Muscle of leg (tissue), 11 donors: ENCODE results near the gene TMEM163. TPM values are rescaled to one million over a fixed set of nuclear protein-coding genes. Genes with fewer than 3 reads are reported as not detected.

Experiments
- DNase-seq: peaks from one replicate; pipeline ENCODE4 v3.0.0; 2013
- H3K27ac ChIP-seq: one replicate; pipeline ENCODE4 v1.5.1; 2013; ENCODE audit warnings: mild to moderate bottlenecking, low read length, control low read depth
- H3K27me3 ChIP-seq: one replicate; pipeline ENCODE4 v1.6.1; 2013; ENCODE audit warnings: low read length; ENCODE audit not compliant: control insufficient read depth, insufficient read depth
- H3K36me3 ChIP-seq: one replicate; pipeline ENCODE4 v1.6.1; 2013; ENCODE audit warnings: low read length; ENCODE audit not compliant: control insufficient read depth, insufficient read depth
- H3K4me1 ChIP-seq: one replicate; pipeline ENCODE4 v1.6.1; 2013; ENCODE audit warnings: low read length; ENCODE audit not compliant: control insufficient read depth, insufficient read depth
- H3K4me3 ChIP-seq: one replicate; pipeline ENCODE4 v1.5.1; 2013; ENCODE audit warnings: low read length, control low read depth
- H3K9me3 ChIP-seq: replicated peaks from 2 replicates; pipeline ENCODE4 v1.6.1; 2013; ENCODE audit warnings: low read depth, low read length; ENCODE audit not compliant: control insufficient read depth
- WGBS: methylation state at CpG from one replicate; pipeline ENCODE4 v1.1.5; 2013; ENCODE audit warnings: missing lambda C conversion rate; ENCODE audit not compliant: insufficient coverage; 5-methylcytosine and 5-hydroxymethylcytosine counted together
- polyA plus RNA-seq, 8 donors: library from polyadenylated mRNA; unstranded; fragments of 120-200 nt; gene quantifications; one replicate each; pipeline versions ENCODE4 v1.2.1 to v1.2.3, GENCODE V29; 2013; ENCODE audit warnings: inconsistent platforms in 1 of 8, low replicate concordance in 1 of 8; ENCODE audit not compliant: insufficient read length in 8 of 8, insufficient read depth in 1 of 8
- total RNA-seq: library from RNA; stranded (reverse); fragments of 120-200 nt; gene quantifications from one replicate; pipeline ENCODE4 v1.2.4, GENCODE V29; 2013

Gene TMEM163
- total and polyA plus RNA-seq, 9 donors = 0.66 to 3.5 (median 1.8) TPM

DNA sequence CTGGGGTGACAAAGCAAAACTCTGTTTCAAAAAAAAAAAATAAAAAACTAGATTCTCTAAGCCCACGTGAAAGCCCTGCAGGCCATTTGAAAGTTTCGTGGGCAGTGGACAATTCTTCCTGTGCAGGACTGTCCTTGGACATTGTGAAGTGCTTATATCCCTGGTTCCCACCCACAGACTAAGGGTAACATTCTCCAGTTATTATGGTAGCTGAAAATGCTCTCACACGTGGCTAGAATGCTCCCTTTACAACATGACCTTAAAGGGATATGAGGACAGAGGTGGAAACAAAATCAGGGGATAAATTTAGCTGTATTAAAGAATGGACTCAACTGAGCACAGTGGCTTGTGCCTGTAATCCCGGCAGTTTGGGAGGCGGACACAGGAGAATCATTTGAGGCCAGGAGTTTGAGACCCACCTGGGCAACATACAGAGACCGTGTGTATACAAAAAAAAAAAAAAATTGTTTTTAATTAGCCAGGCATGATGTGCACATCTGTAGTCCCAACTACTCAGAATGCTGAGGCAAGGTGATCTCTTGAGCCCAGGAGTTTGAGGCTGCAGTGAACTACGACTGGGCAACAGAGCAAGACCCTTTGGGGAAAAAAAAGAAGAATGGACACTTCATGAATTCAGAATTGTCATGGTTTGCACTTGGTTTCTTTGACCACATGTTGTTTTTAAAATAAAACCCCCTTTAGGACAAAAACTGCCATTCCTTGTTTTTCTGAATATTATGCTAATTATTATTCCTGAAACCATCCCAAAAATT is 297.1 kb downstream of the TMEM163 start:
- Histone ChIP-seq H3K4me1 (peaks cover 5% of the 10 kb centered on the region), H3K36me3 (peaks cover 19% of the 10 kb centered on the region), H3K27me3 (no peaks in the 10 kb centered on the region), H3K9me3 (no peaks in the 10 kb centered on the region), H3K4me3 (no peak overlapping the region), H3K27ac (no peak overlapping the region)
- no peak for DNase-seq
- WGBS = 90% methylated on average over 2 of the region's 7 CpGs

DNA sequence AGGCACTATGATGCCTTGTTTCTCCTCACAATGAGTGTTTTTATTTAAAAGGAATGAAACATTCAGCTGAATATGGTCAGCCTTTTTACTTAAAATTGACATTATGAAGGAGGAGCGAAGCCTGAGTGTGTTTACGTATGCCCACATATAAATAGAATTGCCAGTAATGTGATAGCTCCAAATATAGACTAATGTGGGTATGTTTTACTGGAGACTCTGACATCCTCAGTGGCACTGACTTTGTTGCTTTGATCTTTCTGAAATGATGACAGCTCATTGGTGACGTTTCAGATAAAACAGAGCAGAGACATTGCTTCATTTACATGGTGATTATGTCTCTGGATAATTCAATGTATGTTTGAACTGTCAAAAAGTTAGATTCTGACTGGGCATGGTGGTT is 297.9 kb downstream of the TMEM163 start:
- H3K27me3 ChIP-seq = no peaks in the 10 kb centered on the region
- peaks cover 19% of the 10 kb centered on the region for H3K36me3 ChIP-seq
- WGBS = 60% methylated on average over 1 of the region's 3 CpGs
- DNase-seq = no peak
- H3K9me3 ChIP-seq = no peaks in the 10 kb centered on the region
- peaks cover 5% of the 10 kb centered on the region for H3K4me1 ChIP-seq
- no peak overlapping the region for H3K27ac ChIP-seq
- no peak overlapping the region for H3K4me3 ChIP-seq

DNA sequence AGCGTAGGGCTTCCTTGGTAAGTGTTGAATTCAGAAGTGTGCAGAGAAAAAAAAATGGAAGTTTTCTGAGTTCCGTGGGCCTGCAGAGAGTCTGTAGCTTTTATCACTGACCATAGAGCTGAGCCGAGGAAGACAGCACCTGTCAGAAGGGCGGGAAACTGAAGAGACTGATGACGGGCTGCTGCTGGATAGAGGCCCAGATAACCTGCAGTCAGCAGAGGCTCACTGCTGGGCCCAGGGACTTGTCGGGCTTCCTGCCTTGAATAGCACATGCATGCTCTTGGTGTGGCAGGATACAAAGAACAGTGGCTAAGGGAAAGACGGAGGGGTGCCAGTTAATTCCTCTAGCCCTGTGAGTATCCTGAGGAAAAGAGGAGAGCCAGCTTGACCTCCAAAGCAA is 298.5 kb downstream of the TMEM163 start:
- no peak overlapping the region for H3K4me3 ChIP-seq
- H3K4me1 ChIP-seq = peaks cover 5% of the 10 kb centered on the region
- peak overlapping the region; percentile 31 for H3K27ac ChIP-seq
- peak; percentile 52 for DNase-seq
- H3K9me3 ChIP-seq = no peaks in the 10 kb centered on the region
- no peaks in the 10 kb centered on the region for H3K27me3 ChIP-seq
- WGBS = 44% methylated on average over 7 of the region's 7 CpGs
- peaks cover 19% of the 10 kb centered on the region for H3K36me3 ChIP-seq

DNA sequence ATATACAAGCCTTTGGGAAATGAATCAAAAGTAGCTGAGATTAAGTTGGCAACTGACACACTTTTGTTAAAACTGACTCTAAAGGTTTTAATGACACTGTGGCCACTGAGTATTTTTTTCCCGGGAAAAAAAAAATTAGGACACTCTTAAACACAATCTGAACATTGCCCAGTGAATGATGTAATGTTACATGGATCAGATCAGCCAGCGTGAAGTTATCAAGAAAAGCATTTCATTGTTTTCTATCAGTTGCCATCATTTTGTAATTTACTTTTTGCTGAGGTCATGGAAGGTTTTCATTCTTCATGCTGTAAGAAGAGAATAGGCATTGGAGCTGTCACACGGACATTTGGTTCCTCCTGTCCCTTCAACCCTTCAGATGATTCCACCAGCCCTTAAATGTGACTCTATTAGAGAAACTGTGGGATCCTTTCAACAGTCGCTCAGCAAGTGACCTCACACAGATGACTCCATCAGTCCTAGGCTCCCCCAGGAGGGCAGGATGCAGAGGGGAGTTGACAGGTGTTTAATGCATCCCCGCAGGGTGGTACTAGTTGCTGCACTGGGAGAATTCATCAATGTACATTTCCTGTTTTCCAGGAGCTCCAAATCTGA is 300.7 kb downstream of the TMEM163 start:
- H3K27me3 ChIP-seq = no peaks in the 10 kb centered on the region
- H3K9me3 ChIP-seq = no peaks in the 10 kb centered on the region
- no peak overlapping the region for H3K27ac ChIP-seq
- H3K4me1 ChIP-seq = peaks cover 5% of the 10 kb centered on the region
- 86% methylated on average over 1 of the region's 5 CpGs for WGBS
- no peak for DNase-seq
- H3K4me3 ChIP-seq = no peak overlapping the region
- H3K36me3 ChIP-seq = peaks cover 7% of the 10 kb centered on the region

DNA sequence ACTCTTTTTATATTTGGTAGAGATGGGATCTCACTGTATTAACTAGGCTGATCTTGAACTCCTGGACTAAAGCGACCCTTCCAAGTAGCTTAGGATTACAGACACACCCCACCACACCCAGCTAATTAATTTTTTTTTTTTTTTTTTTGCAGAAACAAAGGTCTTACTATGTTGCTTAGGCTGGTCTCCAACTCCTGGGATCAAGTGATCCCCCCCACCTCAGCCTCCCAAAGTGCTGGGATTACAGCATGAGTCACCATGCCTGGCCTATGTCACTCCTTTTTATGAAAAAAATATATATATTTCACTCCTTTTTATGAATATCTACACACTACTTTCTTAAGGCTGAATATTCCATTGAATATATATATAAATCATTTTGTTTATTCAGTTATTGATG is 302.2 kb downstream of the TMEM163 start:
- H3K4me3 ChIP-seq = no peak overlapping the region
- H3K9me3 ChIP-seq = no peaks in the 10 kb centered on the region
- H3K36me3 ChIP-seq = peaks cover 6% of the 10 kb centered on the region
- peaks cover 12% of the 10 kb centered on the region for H3K4me1 ChIP-seq
- WGBS = no CpG with 5 or more reads among the region's 1 CpG
- no peak for DNase-seq
- no peaks in the 10 kb centered on the region for H3K27me3 ChIP-seq
- H3K27ac ChIP-seq = no peak overlapping the region

DNA sequence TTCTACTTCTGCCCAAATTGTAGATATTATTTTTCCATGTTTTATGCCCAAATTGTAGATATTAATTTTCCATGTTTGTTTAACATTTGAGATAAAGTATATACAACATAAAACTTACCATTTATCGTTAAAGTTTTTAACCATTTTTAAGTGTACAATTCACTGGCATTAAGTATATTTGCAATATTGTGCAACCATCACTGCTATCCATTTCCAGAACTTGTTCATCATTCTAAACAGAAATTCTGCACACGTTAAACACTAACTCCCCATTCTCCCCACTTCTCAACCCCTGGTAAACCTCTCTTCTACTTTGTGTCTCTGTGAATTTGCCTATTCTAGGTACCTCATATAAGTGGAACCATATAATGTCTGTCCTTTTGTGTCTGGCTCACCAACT is 302.8 kb downstream of the TMEM163 start:
- H3K36me3 ChIP-seq = peaks cover 6% of the 10 kb centered on the region
- 83% methylated on average over 1 of the region's 2 CpGs for WGBS
- no peak for DNase-seq
- H3K27me3 ChIP-seq = no peaks in the 10 kb centered on the region
- peaks cover 18% of the 10 kb centered on the region for H3K4me1 ChIP-seq
- H3K4me3 ChIP-seq = no peak overlapping the region
- H3K9me3 ChIP-seq = no peaks in the 10 kb centered on the region
- H3K27ac ChIP-seq = no peak overlapping the region

DNA sequence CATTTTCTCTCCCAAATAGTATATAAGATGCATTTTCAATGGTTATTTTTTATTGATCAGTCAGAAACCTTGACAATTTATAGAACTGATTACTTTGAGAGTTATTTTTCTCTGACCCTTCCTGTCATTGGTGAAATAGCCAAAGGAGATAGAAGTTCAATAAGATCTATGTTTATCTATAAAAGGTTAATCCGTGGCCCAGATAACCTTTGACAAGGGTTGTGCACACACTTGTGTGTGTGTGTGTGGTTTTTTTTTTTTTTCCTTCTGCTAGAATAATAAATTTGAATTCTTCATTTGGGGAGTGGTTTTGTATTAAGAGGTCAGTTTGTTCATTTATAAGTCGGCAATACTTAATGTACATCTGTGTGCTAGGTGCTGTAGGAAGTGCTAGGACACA is 304.9 kb downstream of the TMEM163 start:
- Histone ChIP-seq H3K27me3 (no peaks in the 10 kb centered on the region), H3K27ac (no peak overlapping the region), H3K4me1 (peaks cover 17% of the 10 kb centered on the region), H3K9me3 (no peaks in the 10 kb centered on the region), H3K36me3 (peaks cover 6% of the 10 kb centered on the region), H3K4me3 (no peak overlapping the region)
- WGBS = 90% methylated on average over 1 of the region's 2 CpGs
- no peak for DNase-seq

DNA sequence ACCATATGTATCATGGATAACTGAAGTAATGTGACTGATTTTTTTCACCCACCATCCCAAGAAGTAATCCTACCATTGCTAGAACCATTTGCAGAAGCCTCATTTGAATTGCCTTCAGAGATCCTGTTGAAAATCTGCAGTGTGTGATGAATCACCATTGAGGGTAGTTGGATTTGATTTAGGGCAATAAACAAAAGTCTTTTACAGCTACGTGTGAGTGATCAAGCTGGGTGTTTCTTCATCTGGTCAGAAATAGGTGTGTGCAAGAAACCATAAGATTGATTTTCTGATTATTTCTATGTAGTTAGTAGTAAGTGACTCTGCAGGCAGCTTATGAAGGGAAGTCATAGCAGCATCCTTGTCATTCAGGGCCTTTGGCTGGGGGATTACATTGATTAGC is 305.4 kb downstream of the TMEM163 start:
- no peak for DNase-seq
- H3K4me1 ChIP-seq = peaks cover 17% of the 10 kb centered on the region
- no peaks in the 10 kb centered on the region for H3K9me3 ChIP-seq
- H3K36me3 ChIP-seq = peaks cover 6% of the 10 kb centered on the region
- no CpG with 5 or more reads among the region's 1 CpG for WGBS
- no peaks in the 10 kb centered on the region for H3K27me3 ChIP-seq
- H3K4me3 ChIP-seq = no peak overlapping the region
- no peak overlapping the region for H3K27ac ChIP-seq

DNA sequence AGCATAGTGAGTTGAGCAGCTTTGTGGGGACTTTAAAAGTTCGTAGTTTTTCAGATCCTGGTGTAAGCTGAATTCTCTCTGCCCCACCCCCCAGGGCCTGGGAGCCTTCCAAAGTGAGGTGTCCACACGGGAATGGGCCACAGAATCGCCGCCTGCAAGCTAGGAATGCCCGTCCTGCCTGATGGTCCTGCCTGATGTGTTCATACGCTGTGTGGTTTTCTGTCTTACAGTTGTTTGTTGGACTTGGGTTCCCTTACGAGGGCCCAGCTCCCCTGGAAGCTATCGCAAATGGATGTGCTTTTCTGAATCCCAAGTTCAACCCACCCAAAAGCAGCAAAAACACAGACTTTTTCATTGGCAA is 306.2 kb downstream of the TMEM163 start:
- H3K4me3 ChIP-seq = no peak overlapping the region
- 93% methylated on average over 5 of the region's 8 CpGs for WGBS
- H3K27me3 ChIP-seq = no peaks in the 10 kb centered on the region
- H3K4me1 ChIP-seq = peaks cover 17% of the 10 kb centered on the region
- DNase-seq = no peak
- no peak overlapping the region for H3K27ac ChIP-seq
- peaks cover 6% of the 10 kb centered on the region for H3K36me3 ChIP-seq
- H3K9me3 ChIP-seq = no peaks in the 10 kb centered on the region

DNA sequence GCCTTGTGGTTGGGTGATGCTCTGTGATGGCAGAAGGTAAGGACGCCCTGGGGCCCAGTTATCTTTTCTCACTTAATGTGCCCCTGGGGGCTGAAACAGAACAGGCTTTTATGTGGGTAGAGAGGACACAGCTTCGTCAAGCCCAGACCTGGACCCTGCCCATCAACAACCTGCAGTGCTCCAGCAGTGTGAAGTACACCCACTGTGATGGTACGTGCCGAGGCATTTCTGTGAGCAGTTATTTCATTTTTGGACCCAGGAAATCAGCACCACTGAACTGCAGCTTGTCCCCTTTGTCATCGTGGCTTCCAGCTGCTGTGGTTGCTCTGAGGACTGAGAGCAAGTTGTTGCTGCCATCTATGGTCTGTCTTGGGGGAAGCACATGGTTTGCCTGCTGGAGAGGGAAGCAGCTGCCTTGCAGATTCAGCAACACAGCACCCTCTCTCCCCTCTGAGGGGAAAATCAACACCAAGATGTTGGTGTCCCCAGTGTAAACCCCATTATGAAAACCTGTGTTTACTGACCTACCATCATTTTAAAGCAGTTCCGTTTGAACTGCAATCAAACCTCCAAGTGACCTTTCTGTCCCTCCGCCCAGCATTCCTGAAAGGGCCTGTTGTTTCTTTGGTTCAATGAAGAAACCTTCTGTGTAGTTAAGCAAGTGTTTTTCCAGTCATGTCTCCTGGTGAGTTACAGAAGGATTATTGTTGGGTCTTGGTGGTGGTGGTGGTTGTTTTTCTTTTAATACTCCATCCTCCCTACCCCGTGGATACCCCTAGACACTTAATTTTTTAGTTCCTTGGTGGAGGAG is 306.8 kb downstream of the TMEM163 start:
- DNase-seq = peak; percentile 95
- Histone ChIP-seq H3K4me1 (peaks cover 17% of the 10 kb centered on the region), H3K27me3 (no peaks in the 10 kb centered on the region), H3K9me3 (no peaks in the 10 kb centered on the region), H3K4me3 (no peak overlapping the region), H3K27ac (peak overlapping the region; percentile 68), H3K36me3 (peaks cover 8% of the 10 kb centered on the region)
- 32% methylated on average over 3 of the region's 8 CpGs for WGBS
